GM12878 (cell line): ENCODE results near the gene RIMBP2. TPM values are rescaled to one million over a fixed set of nuclear protein-coding genes. Genes with fewer than 3 reads are reported as not detected.

Source experiments
- ATAC-seq: fragments of 200-7000 bp; cut with Tn5 transposase; 3 replicates; pipeline ENCODE4 v1.9.1; 2020; ENCODE audit warnings: mild to moderate bottlenecking, moderate library complexity
- BruUV-seq: library from RNA; stranded (reverse); fragments of 400-500 nt; replicated peaks from 2 replicates; lab custom pipeline; 2021; lab: Mats Ljungman, UMichigan
- CTCF ChIA-PET: fragments of 300-600 bp; sonication (Branson Sonifier 250); formaldehyde crosslinking; extraction: SDS; loops from one replicate; lab custom pipeline; 2021; ENCODE audit warnings: inconsistent platforms; lab: Yijun Ruan, JAX
- POLR2A ChIA-PET: fragments of 350-600 bp; formaldehyde crosslinking; extraction: SDS; loops from one replicate; lab custom pipeline; 2021; ENCODE audit warnings: inconsistent platforms; lab: Charles Lee
- RAD21 ChIA-PET: fragments of 300-600 bp; sonication (Branson Sonifier 250); formaldehyde crosslinking; loops from one replicate; lab custom pipeline; 2023; ENCODE audit warnings: antibody characterized with exemption; ENCODE audit not compliant: unreplicated experiment; lab: Charles Lee
- SMC1A ChIA-PET: fragments of 300-600 bp; sonication (Branson Sonifier 250); formaldehyde crosslinking; loops from one replicate; lab custom pipeline; 2023; ENCODE audit not compliant: unreplicated experiment, uncharacterized antibody; lab: Charles Lee
- DNase-seq: peaks from one replicate; pipeline ENCODE4 v3.0.0-alpha.2; 2011; ENCODE audit warnings: low read depth, low spot score
- FAIRE-seq: peaks from 3 replicates; lab custom pipeline; 2011; peaks lifted over from hg19 to GRCh38; lab: Jason Lieb, UNC
- H2AFZ ChIP-seq: 2 replicates; pipeline ENCODE4 v1.6.0; 2011; ENCODE audit warnings: low read depth, low read length, control low read depth; ENCODE audit not compliant: control insufficient read depth
- H3K27ac ChIP-seq: 2 replicates; pipeline ENCODE4 v1.5.1; 2011; ENCODE audit warnings: control low read depth; ENCODE audit not compliant: control insufficient read depth, insufficient read depth
- H3K27me3 ChIP-seq, 2 experiments: replicated peaks in 1 of 2; 2 replicates each; pipeline versions ENCODE4 v1.6.0 to v1.6.1; 2011; ENCODE audit warnings: low read length in 1 of 2; ENCODE audit not compliant: control insufficient read depth in 2 of 2, insufficient read depth in 2 of 2
- H3K36me3 ChIP-seq, 2 experiments: 2 replicates each; pipeline ENCODE4 v1.5.1; 2011; ENCODE audit warnings: low read length in 1 of 2; ENCODE audit not compliant: control insufficient read depth in 2 of 2, insufficient read depth in 2 of 2
- H3K4me1 ChIP-seq: 2 replicates; pipeline ENCODE4 v1.6.1; 2011; ENCODE audit warnings: mild to moderate bottlenecking, low read length, moderate library complexity, mixed read lengths; ENCODE audit not compliant: control insufficient read depth, insufficient read depth
- H3K4me2 ChIP-seq: 2 replicates; pipeline ENCODE4 v1.6.0; 2011; ENCODE audit warnings: control low read depth; ENCODE audit not compliant: control insufficient read depth, insufficient read depth
- H3K4me3 ChIP-seq: fragments of 200-600 bp; sonication (generic); 2 replicates; pipeline ENCODE4 v1.5.1; 2016
- H3K79me2 ChIP-seq: 2 replicates; pipeline ENCODE4 v1.6.0; 2011; ENCODE audit warnings: low read length; ENCODE audit not compliant: control insufficient read depth, insufficient read depth
- H3K9ac ChIP-seq: 2 replicates; pipeline ENCODE4 v1.8.0; 2011; ENCODE audit warnings: low read length, control low read depth, mixed read lengths; ENCODE audit not compliant: control insufficient read depth, insufficient read depth
- H3K9me3 ChIP-seq: replicated peaks from 3 replicates; pipeline ENCODE4 v1.5.1; 2011; ENCODE audit warnings: mild to moderate bottlenecking, low read length; ENCODE audit not compliant: control insufficient read depth, insufficient read depth
- H4K20me1 ChIP-seq: 2 replicates; pipeline ENCODE4 v1.6.0; 2011; ENCODE audit not compliant: control insufficient read depth, insufficient read depth
- BHLHE40 ChIP-seq, 2 experiments: fragments of 450-650 bp in 1 of 2; IDR thresholded peaks; 2 replicates each; pipeline ENCODE4 v1.6.1; 2011 to 2017; ENCODE audit warnings: low read depth in 2 of 2, borderline replicate concordance in 1 of 2, improper control_type of control experiment in 1 of 2, low read length in 1 of 2, mild to moderate bottlenecking in 1 of 2
- E4F1 ChIP-seq: fragments of 450-650 bp; IDR thresholded peaks from 2 replicates; pipeline ENCODE4 v1.6.1; 2018; ENCODE audit warnings: borderline replicate concordance, mild to moderate bottlenecking; ENCODE audit not compliant: partially characterized antibody
- EP300 ChIP-seq, 2 experiments: fragments of 150-350 bp in 1 of 2; IDR thresholded peaks; 2 replicates each; pipeline ENCODE4 v1.6.1; 2011 to 2012; ENCODE audit warnings: low read depth in 2 of 2, low read length in 2 of 2, borderline replicate concordance in 1 of 2, improper control_type of control experiment in 1 of 2, inconsistent platforms in 1 of 2; ENCODE audit not compliant: control insufficient read depth in 1 of 2
- ESRRA ChIP-seq: IDR thresholded peaks from 2 replicates; pipeline ENCODE4 v1.6.1; 2012; ENCODE audit warnings: mild to moderate bottlenecking, low read length, improper control_type of control experiment
- ETV6 ChIP-seq, 2 experiments: fragments of 450-650 bp in 1 of 2; IDR thresholded peaks in 1 of 2; conservative IDR thresholded peaks in 1 of 2; 2 replicates each; pipeline ENCODE4 v1.6.1; 2014; ENCODE audit warnings: antibody characterized with exemption in 1 of 2, borderline replicate concordance in 1 of 2, low read depth in 1 of 2, mild to moderate bottlenecking in 1 of 2, moderate library complexity in 1 of 2
- FOS ChIP-seq: IDR thresholded peaks from 3 replicates; pipeline ENCODE4 v1.6.1; 2011; ENCODE audit warnings: borderline replicate concordance; ENCODE audit not compliant: insufficient read length; ENCODE audit errors: extremely low read depth
- HDAC6 ChIP-seq: fragments of 200-600 bp; sonication (generic); IDR thresholded peaks from one replicate; pipeline ENCODE4 v1.8.0; 2017; ENCODE audit warnings: antibody characterized with exemption; ENCODE audit not compliant: unreplicated experiment
- MYB ChIP-seq: fragments of 150-350 bp; IDR thresholded peaks from 2 replicates; pipeline ENCODE4 v1.6.1; 2014; ENCODE audit warnings: mild to moderate bottlenecking, low read depth, low read length, borderline replicate concordance
- MYC ChIP-seq: IDR thresholded peaks from 2 replicates; pipeline ENCODE4 v1.6.1; 2011; ENCODE audit warnings: mild to moderate bottlenecking, low read length, moderate library complexity, inconsistent platforms; ENCODE audit not compliant: insufficient read depth, insufficient replicate concordance, insufficient read length, severe bottlenecking
- RAD21 ChIP-seq: IDR thresholded peaks from 2 replicates; pipeline ENCODE4 v1.6.1; 2011; ENCODE audit warnings: mild to moderate bottlenecking, low read depth, low read length, moderate library complexity; ENCODE audit not compliant: insufficient read depth
- SMAD5 ChIP-seq: IDR thresholded peaks from 2 replicates; pipeline ENCODE4 v1.6.1; 2016; ENCODE audit warnings: antibody characterized with exemption, low read depth
- STAT1 ChIP-seq: fragments of 450-650 bp; conservative IDR thresholded peaks from 2 replicates; pipeline ENCODE4 v1.6.1; 2014; ENCODE audit warnings: antibody characterized with exemption, mild to moderate bottlenecking
- TBL1XR1 ChIP-seq: IDR thresholded peaks from 2 replicates; pipeline ENCODE4 v1.6.1; 2012; ENCODE audit warnings: low read depth, low read length, improper control_type of control experiment
- WGBS: methylation state at CpG from one replicate; pipeline ENCODE4 v1.1.6; 2016; ENCODE audit warnings: low lambda C conversion rate; ENCODE audit not compliant: insufficient replicate concordance, insufficient coverage; ENCODE audit errors: missing lambda C conversion rate; 5-methylcytosine and 5-hydroxymethylcytosine counted together
- in situ Hi-C: fragments of 300-500 bp; cut with MboI; formaldehyde crosslinking; loops from 9 replicates; pipeline ENCODE4 v1.14.3; 2018; ENCODE audit warnings: mixed read lengths
- intact Hi-C: fragments of 100-400 bp; cut with micrococcal nuclease; formaldehyde crosslinking; loops from one replicate; pipeline ENCODE4 v1.14.2; 2022; ENCODE audit not compliant: unreplicated experiment
- polyA plus RNA-seq, 11 experiments: library from polyadenylated mRNA; depleted of rRNA in 4 of 11; unstranded in 6 of 11; stranded (reverse) in 5 of 11; fragments of >200 nt; fragmentation: Nextera tagmentation in 4 of 11; fragmentation: Illumina TruSeq in 1 of 11; extraction: Ambion mirVana in 4 of 11; extraction: Trizol in 1 of 11; gene quantifications; 1 replicate in 1 of 11; 2 replicates in 10 of 11; pipeline versions ENCODE4 v1.2.1 to v1.2.3, GENCODE V29; 2011 to 2016; ENCODE audit warnings: inconsistent platforms in 2 of 11, missing spikeins in 2 of 11, low read depth in 1 of 11
- total RNA-seq, 4 experiments: library from RNA; depleted of rRNA in 3 of 4; stranded (reverse); fragments of >200 nt in 3 of 4; fragmentation: Illumina TruSeq in 1 of 4; extraction: Trizol in 1 of 4; gene quantifications; 2 replicates each; pipeline versions ENCODE4 v1.2.1 to v1.2.3, GENCODE V29; 2013 to 2021
- TF ChIP-seq, protein P1 (sequence below): fragments of 450-650 bp; IDR thresholded peaks from 2 replicates; pipeline ENCODE4 v1.6.1; 2017; ENCODE audit warnings: mild to moderate bottlenecking, low read depth, inconsistent platforms; ENCODE audit not compliant: poor library complexity, severe bottlenecking
- TF ChIP-seq, protein P2 (sequence below): fragments of 450-650 bp; IDR thresholded peaks from 2 replicates; pipeline ENCODE4 v1.6.1; 2017; ENCODE audit warnings: low read depth, mild to moderate bottlenecking, moderate library complexity

The RIMBP2 gene
- total and polyA plus RNA-seq, 10 of the 15 experiments (the other 5 are each of a cell fraction or from before 2014, with no cell fraction given), result 0.04 to 2.9 (median 0.07) TPM; not detected in 1

GRCh38 chr12:130579231-130579630, 136.9 kb downstream of the RIMBP2 start:
- POLR2A ChIA-PET, result no interaction called here
- no TSS peak for BruUV-seq
- ATAC-seq (no peak), FAIRE-seq (no peak), DNase-seq (no peak)
- intact Hi-C loops, result loop anchor here (10.0 kb wide), 2 partner anchors 136 to 166 kb away; partner anchors contain the start of gene RIMBP2
- Histone ChIP-seq H3K9me3 (peaks cover 2% of the 10 kb centered on the region; the same call in 2 of the 3 replicates), H3K4me3 (no peak overlapping the region), H3K27me3 (no peaks in the 10 kb centered on the region), H4K20me1 (no peaks in the 10 kb centered on the region), H3K4me2 (no peak overlapping the region), H3K79me2 (no peaks in the 10 kb centered on the region), H3K4me1 (no peaks in the 10 kb centered on the region; the same call in 1 of the 2 replicates), H3K36me3 (no peaks in the 10 kb centered on the region), H3K27ac (no peak overlapping the region), H2AFZ (no peak overlapping the region), H3K9ac (no peak overlapping the region)
- SMC1A ChIA-PET, result no interaction called here
- RAD21 ChIA-PET, result no interaction called here
- CTCF ChIA-PET, result no interaction called here
- 23% methylated on average over 7 of the region's 7 CpGs for WGBS
- in situ Hi-C loops, result no loop called here
- no peak for TF ChIP-seq BHLHE40 (IDR thresholded peaks at IDR 0.05; ENCODE audit: borderline replicate concordance in 1 of 2, low read depth in 2 of 2, low read length in 1 of 2)
- no peak for TF ChIP-seq ETV6 (conservative IDR thresholded peaks at IDR 0.05 in 1 of 2, IDR thresholded peaks at IDR 0.05 in 1 of 2; ENCODE audit: borderline replicate concordance in 1 of 2, low read depth in 1 of 2)
- no peak for TF ChIP-seq STAT1
- no peak for TF ChIP-seq MYC
- no peak for TF ChIP-seq SMAD5
- no peak for TF ChIP-seq E4F1
- TF ChIP-seq ESRRA, result no peak
- no peak for TF ChIP-seq TBL1XR1
- no peak for TF ChIP-seq RAD21
- TF ChIP-seq, protein P1, sequence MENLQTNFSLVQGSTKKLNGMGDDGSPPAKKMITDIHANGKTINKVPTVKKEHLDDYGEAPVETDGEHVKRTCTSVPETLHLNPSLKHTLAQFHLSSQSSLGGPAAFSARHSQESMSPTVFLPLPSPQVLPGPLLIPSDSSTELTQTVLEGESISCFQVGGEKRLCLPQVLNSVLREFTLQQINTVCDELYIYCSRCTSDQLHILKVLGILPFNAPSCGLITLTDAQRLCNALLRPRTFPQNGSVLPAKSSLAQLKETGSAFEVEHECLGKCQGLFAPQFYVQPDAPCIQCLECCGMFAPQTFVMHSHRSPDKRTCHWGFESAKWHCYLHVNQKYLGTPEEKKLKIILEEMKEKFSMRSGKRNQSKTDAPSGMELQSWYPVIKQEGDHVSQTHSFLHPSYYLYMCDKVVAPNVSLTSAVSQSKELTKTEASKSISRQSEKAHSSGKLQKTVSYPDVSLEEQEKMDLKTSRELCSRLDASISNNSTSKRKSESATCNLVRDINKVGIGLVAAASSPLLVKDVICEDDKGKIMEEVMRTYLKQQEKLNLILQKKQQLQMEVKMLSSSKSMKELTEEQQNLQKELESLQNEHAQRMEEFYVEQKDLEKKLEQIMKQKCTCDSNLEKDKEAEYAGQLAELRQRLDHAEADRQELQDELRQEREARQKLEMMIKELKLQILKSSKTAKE, result no peak
- TF ChIP-seq MYB, result no peak
- no peak for TF ChIP-seq EP300 (IDR thresholded peaks at IDR 0.05; ENCODE audit: borderline replicate concordance in 1 of 2, control insufficient read depth in 1 of 2, low read depth in 2 of 2, low read length in 2 of 2)
- no peak for TF ChIP-seq FOS
- TF ChIP-seq, protein P2, sequence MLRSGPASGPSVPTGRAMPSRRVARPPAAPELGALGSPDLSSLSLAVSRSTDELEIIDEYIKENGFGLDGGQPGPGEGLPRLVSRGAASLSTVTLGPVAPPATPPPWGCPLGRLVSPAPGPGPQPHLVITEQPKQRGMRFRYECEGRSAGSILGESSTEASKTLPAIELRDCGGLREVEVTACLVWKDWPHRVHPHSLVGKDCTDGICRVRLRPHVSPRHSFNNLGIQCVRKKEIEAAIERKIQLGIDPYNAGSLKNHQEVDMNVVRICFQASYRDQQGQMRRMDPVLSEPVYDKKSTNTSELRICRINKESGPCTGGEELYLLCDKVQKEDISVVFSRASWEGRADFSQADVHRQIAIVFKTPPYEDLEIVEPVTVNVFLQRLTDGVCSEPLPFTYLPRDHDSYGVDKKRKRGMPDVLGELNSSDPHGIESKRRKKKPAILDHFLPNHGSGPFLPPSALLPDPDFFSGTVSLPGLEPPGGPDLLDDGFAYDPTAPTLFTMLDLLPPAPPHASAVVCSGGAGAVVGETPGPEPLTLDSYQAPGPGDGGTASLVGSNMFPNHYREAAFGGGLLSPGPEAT, result no peak
- no peak for TF ChIP-seq HDAC6
